WTC11 (cell line): Measurements from ENCODE around the gene SMIM11.

Source experiments
- CBFB ChIP-seq: sonication (generic); formaldehyde crosslinking; IDR thresholded peaks from 2 replicates; pipeline ENCODE4 v1.8.1; 2022; ENCODE audit warnings: mild to moderate bottlenecking, low read depth, missing genetic modification reagents
- CREM ChIP-seq: sonication (generic); formaldehyde crosslinking; IDR thresholded peaks from 2 replicates; pipeline ENCODE4 v1.8.1; 2022; ENCODE audit warnings: mild to moderate bottlenecking, missing genetic modification reagents, moderate library complexity
- E2F4 ChIP-seq: sonication (generic); formaldehyde crosslinking; IDR thresholded peaks from 2 replicates; pipeline ENCODE4 v1.8.1; 2022; ENCODE audit warnings: low read depth, mild to moderate bottlenecking, moderate library complexity, missing genetic modification reagents, borderline replicate concordance
- IRF1 ChIP-seq: sonication (generic); formaldehyde crosslinking; IDR thresholded peaks from 2 replicates; pipeline ENCODE4 v1.8.0; 2023; ENCODE audit warnings: missing genetic modification reagents
- NFE2L1 ChIP-seq: sonication (generic); formaldehyde crosslinking; IDR thresholded peaks from 2 replicates; pipeline ENCODE4 v1.8.1; 2023; ENCODE audit warnings: missing genetic modification reagents
- OVOL2 ChIP-seq: fragments of 250-450 bp; sonication (Bioruptor Pico); IDR thresholded peaks from 2 replicates; pipeline ENCODE4 v1.9.0; 2021; ENCODE audit warnings: mild to moderate bottlenecking, borderline replicate concordance
- RELA ChIP-seq: sonication (generic); formaldehyde crosslinking; IDR thresholded peaks from 2 replicates; pipeline ENCODE4 v1.8.1; 2022; ENCODE audit warnings: missing genetic modification reagents, mild to moderate bottlenecking, borderline replicate concordance
- SP1 ChIP-seq: sonication (generic); formaldehyde crosslinking; conservative IDR thresholded peaks from 2 replicates; pipeline ENCODE4 v1.8.1; 2022; ENCODE audit warnings: missing genetic modification reagents
- TCF7 ChIP-seq: sonication (generic); formaldehyde crosslinking; IDR thresholded peaks from 2 replicates; pipeline ENCODE4 v1.8.0; 2022; ENCODE audit warnings: mild to moderate bottlenecking, low read depth, missing genetic modification reagents, moderate library complexity
- TEAD1 ChIP-seq: sonication (generic); formaldehyde crosslinking; IDR thresholded peaks from 2 replicates; pipeline ENCODE4 v1.8.0; 2022; ENCODE audit warnings: mild to moderate bottlenecking, missing genetic modification reagents
- ZNF396 ChIP-seq: fragments of 250-450 bp; sonication (Bioruptor Pico); IDR thresholded peaks from 2 replicates; pipeline ENCODE4 v1.8.0; 2021; ENCODE audit warnings: mild to moderate bottlenecking, moderate library complexity, borderline replicate concordance
- ZNF671 ChIP-seq: fragments of 250-450 bp; sonication (Bioruptor Pico); IDR thresholded peaks from 2 replicates; pipeline ENCODE4 v1.8.0; 2021; ENCODE audit warnings: mild to moderate bottlenecking
- TF ChIP-seq, protein P1 (sequence below): fragments of 200-600 bp; IDR thresholded peaks from 2 replicates; pipeline ENCODE4 v1.8.0; 2022; ENCODE audit warnings: antibody characterized with exemption
- TF ChIP-seq, protein P2 (sequence below): sonication (generic); formaldehyde crosslinking; IDR thresholded peaks from 2 replicates; pipeline ENCODE4 v1.8.1; 2023; ENCODE audit warnings: mild to moderate bottlenecking, missing genetic modification reagents

DNA sequence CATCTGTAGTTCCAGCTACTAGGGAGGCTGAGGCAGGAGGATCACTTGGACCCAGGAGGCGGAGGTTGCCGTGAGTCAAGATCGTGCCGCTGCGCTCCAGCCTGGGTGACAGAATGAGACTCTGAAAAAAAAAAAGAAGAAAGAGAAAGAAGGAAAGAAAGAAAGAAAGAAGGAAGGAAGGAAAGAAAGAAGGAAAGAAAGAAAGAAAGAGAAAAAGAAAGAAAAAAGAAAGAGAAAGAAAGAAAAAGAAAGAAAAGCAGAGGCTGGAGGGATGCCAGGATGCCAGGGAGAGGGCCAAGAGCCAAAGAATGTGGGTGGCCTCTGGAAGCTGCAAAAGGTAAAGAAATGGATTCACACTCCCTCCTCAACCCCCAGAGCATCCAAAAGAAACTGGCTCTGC, 19.7 kb upstream of the SMIM11 start:
- TF ChIP-seq ZNF671 (CRISPR knock-in tag): no peak
- TF ChIP-seq, protein P1, sequence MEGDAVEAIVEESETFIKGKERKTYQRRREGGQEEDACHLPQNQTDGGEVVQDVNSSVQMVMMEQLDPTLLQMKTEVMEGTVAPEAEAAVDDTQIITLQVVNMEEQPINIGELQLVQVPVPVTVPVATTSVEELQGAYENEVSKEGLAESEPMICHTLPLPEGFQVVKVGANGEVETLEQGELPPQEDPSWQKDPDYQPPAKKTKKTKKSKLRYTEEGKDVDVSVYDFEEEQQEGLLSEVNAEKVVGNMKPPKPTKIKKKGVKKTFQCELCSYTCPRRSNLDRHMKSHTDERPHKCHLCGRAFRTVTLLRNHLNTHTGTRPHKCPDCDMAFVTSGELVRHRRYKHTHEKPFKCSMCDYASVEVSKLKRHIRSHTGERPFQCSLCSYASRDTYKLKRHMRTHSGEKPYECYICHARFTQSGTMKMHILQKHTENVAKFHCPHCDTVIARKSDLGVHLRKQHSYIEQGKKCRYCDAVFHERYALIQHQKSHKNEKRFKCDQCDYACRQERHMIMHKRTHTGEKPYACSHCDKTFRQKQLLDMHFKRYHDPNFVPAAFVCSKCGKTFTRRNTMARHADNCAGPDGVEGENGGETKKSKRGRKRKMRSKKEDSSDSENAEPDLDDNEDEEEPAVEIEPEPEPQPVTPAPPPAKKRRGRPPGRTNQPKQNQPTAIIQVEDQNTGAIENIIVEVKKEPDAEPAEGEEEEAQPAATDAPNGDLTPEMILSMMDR: no peak
- no peak for TF ChIP-seq TEAD1 (CRISPR knock-in tag)
- TF ChIP-seq TCF7 (CRISPR knock-in tag): no peak
- TF ChIP-seq RELA (CRISPR knock-in tag): no peak
- TF ChIP-seq OVOL2 (CRISPR knock-in tag): no peak
- TF ChIP-seq CBFB (CRISPR knock-in tag): no peak
- TF ChIP-seq ZNF396: no peak
- no peak for TF ChIP-seq SP1 (CRISPR knock-in tag)
- TF ChIP-seq, protein P2, sequence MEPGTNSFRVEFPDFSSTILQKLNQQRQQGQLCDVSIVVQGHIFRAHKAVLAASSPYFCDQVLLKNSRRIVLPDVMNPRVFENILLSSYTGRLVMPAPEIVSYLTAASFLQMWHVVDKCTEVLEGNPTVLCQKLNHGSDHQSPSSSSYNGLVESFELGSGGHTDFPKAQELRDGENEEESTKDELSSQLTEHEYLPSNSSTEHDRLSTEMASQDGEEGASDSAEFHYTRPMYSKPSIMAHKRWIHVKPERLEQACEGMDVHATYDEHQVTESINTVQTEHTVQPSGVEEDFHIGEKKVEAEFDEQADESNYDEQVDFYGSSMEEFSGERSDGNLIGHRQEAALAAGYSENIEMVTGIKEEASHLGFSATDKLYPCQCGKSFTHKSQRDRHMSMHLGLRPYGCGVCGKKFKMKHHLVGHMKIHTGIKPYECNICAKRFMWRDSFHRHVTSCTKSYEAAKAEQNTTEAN: no peak
- TF ChIP-seq E2F4 (CRISPR knock-in tag): no peak
- no peak for TF ChIP-seq IRF1
- TF ChIP-seq NFE2L1 (CRISPR knock-in tag): no peak
- no peak for TF ChIP-seq CREM (CRISPR knock-in tag)
